ENCODE measurements around the gene CSRP2.

The CSRP2 gene

DNA sequence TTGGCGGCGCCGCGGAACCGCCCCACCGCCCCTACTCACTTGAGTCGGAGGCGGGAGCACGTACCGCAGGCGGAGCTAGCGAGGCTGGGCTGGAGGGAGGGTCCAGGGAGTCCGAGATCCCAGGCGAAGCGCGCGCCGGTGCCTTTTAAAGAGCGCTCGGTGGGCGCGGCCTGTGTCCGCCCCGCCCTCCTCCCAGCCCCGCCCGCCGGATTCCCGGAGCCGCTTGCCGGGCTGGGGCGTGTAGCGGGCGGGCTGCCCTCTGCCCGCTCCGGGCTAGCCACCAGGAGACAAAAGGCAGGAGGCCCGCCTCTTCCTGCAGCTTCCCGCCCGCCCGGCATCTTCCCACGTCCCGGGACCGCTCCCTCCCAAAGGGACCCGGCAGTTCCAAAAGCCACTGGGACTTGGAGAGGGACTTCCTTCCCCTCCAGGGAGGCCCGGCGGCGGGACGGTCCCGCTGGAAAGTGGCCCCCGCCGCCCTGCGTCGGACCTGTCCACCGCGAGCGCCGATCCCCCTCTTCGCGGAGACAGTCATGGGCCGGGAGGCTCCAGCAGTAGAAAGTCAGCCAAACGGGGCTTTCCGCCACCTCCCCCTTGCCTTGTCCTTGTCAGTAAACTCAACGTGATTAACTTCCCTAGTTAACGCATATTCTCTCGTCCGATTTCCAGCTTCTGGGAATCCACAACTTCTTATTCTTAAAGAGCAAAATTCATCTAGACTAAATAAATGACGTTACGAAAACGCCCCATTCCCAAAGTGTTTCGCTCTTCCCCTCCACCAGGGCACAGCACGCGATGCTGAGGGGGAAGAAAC lies at the start of gene CSRP2:
TSS of gene CSRP2 (minus strand) at position 121 of the 811 bp plus-strand sequence. CDS start 12,759 bp downstream, outside the sequence.
- DNase-seq (ENCODE audit: low spot score): peak; percentile 76

DNA sequence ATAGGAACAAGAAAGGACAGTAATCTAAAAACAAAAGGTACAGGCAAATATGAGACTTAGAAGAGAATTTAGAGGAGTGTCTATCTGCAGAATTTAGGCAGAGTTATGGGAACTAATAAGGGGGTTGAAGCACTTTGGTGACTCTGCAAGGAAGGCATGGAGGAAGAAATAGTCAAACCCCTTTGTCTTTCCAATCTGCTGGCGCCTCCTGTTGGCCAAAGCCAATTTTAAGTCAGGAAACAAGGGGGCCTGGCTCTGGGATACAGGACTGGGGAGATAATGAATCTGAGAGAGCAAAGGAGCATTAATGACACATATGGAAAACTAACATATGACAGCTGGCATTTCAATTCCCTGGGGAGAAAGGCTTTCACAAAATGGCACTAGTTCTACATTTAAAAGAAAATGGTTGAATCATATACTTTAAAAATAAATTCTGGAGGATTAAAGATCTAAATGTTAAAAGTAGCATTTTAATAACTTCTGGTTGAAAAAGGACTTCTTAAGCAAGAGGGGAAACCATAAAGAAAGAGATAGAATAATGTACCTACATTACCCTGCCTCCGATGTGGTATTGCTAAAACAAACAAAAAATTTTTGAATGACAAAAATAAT lies 48.5 kb upstream of the CSRP2 start:
- peak; percentile 39 for DNase-seq (ENCODE audit: low spot score)

DNA sequence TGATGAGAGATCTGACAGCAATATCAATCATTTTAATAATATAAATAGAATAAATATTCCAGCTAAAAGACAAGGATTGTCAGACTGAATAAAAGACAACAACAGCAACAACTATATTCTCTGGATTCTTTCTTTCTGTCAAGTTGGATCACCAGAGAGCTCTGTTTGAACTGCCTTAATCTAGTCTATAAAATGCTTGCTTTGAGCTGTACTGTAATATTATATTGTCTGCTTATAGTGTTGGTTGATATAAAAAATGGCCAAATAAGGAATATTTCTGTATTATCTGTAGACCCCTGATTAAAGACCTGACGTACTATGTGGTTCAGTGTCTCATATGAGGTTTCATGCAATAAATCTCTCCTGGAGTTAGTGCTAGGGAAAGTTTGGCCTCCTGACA lies 46.3 kb upstream of the CSRP2 start:
- no peak for DNase-seq (ENCODE audit: low spot score)

DNA sequence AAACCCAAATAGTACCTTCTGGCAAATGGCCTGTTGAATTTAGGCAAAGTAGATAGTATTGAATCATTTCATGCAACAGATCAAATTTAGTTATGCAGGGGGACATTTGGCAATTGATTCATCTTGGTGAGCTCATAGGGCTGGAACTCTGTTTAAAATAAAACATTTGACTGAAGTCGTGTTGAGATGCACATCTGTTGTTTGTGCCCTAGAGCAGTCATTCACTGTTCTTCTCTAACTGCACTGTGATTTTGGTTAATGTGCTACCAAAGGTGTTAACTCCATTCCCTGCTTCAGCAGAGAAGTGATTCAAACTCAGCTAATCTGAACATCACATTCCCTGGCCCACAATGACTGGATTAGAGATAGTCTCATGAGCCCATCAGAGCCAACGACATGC lies 44.0 kb upstream of the CSRP2 start:
- DNase-seq (ENCODE audit: low spot score): no peak

DNA sequence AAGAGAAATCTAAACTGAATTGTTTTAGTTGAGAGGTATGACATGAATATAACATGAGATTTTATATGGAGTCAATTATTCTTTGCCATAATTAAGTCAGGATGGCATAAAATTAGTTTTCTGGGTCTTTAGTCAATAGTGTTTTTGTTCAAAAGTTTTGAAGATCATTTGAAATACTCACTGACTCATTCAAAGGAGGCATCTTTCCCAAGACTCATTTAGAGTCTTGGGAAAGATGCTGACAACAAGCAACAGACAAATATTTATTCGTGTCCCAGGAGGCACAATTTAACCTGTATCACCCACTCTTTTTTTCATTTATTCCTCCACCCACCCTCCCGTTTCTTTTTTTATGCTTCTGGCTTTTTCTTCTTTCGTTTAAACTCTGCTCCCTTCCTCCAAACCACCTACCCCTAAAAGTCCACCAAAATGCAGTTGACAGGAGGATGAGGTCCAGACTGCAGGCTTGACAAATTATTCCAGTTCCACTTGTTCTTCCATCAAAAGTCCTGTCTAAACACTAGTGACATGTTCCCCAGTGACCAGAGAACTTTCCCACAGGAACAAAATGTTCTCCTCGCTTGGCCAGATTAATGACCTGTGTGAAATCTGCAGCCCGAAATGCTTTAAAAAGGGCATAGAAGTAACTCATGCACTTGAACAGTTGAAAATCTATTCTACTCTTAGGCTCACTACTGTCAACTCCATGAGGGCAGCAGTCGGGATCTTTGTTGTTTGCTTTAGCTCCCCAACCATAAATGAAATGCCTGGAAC lies 43.3 kb upstream of the CSRP2 start:
- DNase-seq (ENCODE audit: low spot score): no peak

DNA sequence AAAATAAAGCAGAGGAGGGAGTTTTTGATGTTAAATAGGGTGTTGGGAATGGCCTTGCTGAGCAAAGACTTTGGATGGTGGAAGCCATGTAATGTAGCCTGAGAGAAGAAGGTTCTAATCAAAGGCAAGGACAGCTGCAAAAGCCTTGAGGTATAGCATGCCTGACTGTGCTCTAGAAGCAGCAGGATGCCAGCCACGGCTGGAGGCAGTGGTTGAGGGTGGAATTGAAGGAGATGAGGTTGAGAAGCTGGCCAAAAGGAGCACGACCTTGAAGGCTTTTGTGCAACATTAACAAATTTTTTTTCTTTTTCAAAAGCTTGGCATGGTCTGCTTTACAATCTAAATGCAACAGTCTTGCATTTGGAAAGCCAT lies 42.3 kb upstream of the CSRP2 start:
- DNase-seq (ENCODE audit: low spot score): no peak

DNA sequence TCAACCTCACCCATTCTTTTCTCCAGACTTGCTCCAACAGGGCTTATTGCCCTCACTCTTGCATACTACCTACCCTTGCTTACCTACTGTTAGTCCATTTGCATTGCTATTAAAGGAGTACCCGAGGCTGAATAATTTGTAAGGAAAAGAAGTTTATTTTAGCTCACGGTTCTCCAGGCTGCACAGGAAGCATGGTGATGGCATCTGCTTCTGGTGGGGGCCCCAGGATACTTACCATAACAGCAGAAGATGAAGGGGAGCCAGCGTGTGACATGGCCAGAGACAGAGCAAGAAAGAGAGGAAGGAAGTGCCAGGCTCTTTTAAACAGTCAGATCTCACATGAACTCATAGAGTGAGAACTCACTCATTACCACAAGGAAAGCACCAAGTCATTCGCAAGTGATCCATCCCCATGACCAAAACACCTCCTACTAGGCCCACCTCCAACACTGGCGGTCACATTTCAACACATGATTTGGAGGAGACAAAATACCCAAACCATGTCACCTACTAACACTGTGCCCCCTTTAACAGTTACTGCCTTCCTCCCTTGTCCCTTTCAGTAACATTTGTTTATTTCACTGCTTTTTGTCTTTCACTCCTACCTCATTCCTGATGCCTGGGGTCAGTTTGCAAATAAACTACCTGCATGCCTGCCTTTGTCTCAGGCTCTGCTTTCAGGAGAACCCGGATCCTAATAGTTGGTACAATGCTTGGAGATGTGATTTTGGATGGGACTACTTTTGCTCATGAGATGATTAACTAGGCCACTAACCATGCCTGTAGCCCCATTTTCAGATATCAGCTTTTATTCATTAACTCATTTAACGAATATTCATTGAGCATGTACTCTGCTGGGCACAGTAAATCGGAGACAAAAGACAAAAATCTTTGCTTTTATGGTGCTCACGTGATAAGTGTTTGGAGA lies 41.6 kb upstream of the CSRP2 start:
- DNase-seq (ENCODE audit: low spot score): no peak

DNA sequence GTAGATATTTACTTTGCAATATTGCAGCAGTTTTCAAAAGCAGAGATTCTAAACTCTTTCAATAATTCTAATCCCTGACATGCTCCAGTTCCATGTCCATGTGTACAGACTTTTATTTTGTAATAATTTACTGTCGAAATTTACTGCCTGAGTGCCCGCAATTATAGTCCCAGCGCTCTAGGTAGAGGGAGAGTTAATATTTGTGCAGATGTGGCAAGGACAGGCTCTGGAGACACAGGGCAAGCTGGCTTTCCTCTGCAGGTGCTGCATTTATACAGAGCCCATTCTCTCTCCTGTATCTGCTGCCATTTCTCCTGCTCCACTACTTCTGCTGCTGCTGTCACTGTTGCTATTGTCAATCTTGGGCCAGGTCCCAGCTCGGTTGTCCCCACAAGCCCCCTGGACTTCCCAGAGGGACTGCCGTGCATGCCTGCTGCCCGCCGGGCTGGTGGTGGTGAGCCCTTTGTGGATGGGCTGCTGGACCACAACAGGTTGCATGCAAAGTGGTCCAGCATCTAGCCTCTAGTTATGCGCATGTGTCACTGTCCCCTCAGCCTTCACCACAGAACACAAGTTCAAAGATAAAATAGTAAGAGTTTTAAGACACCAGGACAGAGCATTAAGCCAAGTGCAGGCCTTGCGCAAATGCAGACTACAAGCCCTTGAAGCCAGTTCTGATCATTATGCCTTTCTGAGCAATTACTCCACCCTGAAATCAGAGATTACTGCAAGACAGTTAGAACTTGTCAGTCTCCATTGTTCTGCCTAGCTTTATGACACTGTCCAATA lies 40.8 kb upstream of the CSRP2 start:
- no peak for DNase-seq (ENCODE audit: low spot score)

DNA sequence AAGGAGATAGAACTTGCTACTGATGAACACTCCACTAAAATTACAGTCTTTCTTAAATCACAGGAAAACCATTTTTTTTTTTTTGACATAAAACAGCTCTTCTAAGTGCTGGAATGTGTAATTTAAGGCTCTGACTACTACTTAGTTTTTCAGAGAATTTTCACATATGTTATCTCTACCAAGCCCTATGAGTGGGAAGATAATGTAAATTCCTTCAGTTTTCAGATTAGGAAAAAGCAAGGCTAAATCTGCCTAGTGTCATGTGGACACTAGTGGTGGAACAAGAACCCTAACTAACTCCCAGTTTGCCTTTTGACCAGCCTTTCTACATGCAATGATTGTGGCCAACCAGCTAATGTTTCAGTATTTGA lies 37.3 kb upstream of the CSRP2 start:
- no peak for DNase-seq (ENCODE audit: low spot score)

DNA sequence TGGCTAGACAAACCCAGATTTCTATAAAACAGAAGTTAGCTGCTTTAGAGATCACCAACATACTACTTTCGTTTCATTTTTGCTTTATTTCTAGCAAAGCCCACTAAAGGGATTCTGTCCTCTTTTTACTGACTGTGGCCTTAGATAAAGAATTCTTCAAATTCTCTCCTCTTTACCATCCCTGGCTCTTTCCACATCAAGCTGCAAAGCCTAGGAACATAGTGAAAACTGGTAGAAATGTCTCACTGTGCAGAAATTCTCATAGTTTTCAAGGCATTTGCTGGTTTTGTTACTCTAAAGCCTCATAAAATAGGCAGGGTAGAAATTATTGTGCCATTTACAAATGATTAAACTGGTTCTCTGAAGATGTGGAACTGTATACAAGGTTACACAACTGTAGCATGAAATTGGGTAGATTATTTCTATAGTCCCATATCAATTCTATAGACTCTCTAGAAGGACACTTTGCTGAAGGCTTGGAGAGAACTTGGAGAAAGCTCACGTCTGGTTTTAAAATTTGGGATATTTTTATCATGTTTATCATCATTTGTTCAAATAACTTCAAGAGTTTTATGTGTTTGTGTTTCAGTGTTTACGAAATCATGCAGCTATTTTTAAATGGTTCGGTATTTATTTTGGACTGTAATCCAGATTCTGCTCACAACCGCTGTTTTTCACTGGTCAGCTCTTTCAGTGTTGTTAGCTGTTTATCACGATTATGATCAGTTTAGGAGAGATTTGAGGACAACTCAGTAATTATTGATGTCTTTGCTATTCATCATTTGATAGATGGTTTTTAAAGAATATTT lies 36.7 kb upstream of the CSRP2 start:
- no peak for DNase-seq (ENCODE audit: low spot score)

DNA sequence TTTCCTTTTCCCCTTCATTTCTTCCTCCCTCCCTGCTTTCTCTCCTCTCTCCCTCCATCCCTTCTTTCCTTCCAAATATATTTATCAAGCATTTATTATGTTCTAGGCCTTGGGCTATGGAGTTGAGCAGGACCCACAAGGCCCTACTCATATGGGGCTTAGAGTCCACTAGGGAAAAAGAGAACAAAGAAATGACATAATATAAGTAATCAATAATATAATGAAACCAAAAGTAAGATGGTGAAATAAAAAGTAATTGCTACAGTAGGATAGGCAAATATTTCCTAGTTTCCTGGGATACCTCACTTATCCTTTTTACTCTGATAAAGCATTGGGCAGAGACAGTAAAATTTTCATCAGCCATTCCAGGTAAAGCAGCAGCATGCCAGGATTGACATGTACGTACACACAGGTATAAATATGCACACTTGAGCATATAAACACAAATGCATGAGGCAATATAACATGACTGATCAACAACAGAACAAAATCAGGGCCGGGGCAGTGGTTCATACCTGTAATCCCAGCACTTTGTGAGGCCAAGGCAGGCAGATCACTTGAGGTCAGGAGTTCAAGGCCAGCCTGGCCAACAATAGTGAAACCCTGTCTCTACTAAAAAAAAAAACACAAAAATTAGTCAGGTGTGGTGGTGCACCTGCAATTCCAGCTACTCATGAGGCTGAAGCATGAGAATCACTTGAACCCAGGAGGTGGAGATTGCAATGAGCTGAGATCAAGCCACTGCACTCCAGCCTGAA lies 35.5 kb upstream of the CSRP2 start:
- no peak for DNase-seq (ENCODE audit: low spot score)

DNA sequence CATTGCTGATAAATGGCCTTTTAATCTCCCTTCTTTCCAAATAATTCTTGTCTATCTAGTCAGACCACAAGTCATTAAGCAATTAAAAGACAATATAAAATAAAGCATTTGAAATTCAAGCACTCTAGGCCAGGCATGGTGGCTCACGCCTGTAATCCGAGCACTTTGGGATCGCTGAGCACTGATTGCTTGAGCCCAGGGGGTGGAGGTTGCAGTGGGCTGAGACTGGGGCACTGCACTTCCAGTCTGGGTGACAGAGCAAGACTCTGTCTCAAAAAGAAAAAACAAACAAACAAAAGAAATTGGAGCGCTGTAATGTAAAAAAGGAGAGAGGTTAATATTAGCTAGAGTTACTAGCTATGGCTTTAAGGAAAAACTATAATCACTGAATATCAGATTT lies 30.5 kb upstream of the CSRP2 start:
- no peak for DNase-seq (ENCODE audit: low spot score)

DNA sequence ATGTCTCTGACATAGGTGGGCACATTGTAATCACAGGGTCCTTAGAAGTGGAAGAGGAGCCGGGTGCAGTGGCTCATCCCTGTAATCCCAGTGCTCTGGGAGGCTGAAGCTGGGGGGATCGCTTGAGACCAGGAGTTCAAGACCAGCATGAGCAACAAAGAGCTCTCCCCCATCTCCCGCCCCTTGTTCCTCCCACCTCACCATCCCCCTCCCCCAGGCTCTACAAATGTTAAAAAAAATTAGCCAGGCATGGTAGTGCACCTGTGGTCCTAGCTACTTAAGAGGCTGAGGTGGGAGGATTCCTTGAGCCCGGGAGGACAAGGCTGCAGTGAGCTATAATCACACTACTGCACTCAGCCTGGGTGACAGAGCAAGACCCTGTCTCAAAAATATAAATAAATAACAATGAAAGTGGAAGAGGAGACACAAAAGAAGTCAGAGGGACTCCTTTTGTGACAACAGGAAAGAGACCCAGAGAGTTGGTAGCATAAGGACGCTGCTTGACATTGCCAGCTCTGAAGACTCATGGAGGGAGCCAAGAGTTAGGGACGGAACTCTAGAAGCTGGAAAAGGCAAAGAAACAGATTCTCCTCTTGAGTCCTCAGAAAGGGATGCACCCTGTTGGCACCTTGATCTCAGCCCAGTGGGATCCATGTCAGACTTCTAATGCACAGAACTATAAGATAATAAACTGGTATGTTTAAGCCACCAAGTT lies 29.6 kb upstream of the CSRP2 start:
- DNase-seq (ENCODE audit: low spot score): no peak

DNA sequence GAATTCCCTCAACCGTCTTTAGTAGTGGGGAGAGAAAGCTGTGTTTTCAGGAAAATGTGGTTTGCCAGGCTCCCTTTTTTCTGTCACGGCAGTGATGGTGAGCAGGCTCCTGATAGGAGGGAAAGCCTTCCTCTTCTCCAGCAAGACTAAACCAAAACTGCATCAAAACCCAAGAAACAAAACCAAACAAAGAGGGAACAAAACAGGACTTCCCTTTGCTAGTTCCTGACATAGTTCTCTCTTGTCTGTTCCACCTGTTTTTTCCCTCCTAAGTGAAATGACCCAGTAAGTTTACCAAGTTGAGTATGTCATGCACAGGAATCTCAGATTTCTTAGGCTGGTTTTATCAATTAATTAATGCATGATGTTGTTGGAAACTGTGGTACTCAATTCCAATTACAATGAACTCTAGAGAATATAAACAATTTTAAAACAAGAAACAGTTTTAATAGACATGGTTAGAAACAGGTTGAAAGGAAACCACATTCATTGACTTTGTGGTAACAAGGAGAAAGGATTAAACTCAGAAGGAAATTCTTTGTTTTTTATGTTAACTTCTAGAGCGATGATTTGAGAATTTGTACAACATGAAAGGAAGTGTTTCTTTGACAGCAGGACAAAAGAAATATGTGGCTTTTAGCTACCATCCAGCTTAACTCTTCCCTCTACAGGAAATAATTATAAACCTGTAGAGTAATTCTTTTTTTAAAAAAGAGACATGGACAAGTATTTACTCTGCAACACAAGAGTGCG lies 23.0 kb upstream of the CSRP2 start:
- DNase-seq (ENCODE audit: low spot score): no peak

DNA sequence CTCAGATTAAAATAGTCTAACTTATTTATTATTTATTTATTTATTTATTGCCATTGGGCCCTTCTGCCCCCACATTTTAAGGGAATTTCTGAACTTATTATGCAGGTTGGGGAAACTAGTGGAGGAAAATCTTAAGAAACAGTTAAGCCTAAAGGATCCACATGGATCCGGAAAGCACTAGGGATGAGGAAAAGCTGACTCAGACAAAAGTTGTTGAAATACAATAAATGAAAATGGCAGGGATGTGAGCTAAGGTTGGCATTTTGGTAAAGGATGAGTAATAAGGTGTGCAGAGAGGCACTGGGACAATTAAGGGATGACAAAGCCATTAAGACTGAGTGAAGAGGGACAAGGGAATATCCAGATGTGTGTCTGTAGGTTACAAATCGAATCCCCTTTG lies 20.7 kb upstream of the CSRP2 start:
- no peak for DNase-seq (ENCODE audit: low spot score)

DNA sequence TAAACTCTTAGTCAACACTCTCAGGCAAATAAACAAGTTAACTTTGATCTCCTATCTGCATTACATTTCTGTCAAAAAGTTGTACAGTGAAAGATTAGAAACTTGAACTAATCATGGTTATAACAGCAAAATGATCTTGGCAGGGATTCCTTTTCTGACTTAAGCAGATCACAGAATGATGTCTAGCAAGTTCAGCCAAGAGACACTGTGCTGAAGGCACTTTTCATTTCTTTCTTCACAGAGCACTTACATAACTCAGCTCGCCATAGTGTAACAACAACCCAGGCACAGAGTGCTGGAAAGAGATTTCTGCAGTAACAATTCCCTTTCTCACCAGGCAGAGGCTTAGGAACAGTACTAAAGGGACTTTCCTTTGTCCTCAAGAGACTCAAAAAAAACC lies 19.6 kb upstream of the CSRP2 start:
- no peak for DNase-seq (ENCODE audit: low spot score)

DNA sequence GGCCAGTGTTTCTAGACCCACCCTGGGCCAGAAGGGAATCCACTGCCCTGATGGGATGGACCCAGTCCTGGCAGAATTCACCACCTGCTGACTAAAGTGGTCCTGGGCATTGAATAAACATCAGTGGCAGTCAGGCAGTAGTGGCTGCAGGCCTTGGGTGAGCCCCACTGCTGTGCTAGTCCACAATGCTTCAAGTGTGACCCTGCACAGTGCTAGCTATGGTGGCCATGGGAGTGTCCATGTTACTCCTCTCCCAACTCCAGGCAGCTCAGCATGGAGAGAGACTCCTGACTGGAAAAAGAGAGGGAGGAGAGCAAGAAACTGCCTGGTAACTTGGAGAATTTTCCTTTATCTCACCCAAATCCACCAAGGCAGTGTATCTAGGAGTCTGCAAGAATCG lies 17.5 kb upstream of the CSRP2 start:
- no peak for DNase-seq (ENCODE audit: low spot score)

DNA sequence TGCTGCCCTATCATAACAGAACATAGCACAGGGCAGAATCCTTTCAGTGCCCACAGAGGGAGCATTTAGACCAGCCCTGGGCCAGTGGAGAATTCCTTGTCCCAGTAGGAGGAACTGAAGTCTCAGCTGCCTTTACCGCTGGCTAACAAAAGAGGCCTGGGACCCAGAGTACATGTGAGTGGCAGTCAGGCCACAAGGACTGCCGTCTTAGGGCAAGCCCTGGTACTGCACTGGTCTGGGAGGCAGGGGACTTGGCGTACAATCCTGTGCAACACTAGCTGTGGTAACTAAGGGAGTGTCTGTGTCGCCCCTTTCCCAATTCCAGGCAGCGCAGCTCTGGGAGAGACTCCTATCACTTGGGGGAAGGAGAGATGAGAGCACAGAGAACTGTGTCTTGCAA lies 17.0 kb upstream of the CSRP2 start:
- no peak for DNase-seq (ENCODE audit: low spot score)

Measured in cerebellar cortex (tissue), 1 donor.